Neural cell (in vitro differentiated cells): ENCODE measurements around the gene ZFP36. TPM values are rescaled to one million over a fixed set of nuclear protein-coding genes. Genes with fewer than 3 reads are reported as not detected.

Source experiments
- H2AFZ ChIP-seq: fragments of 200-600, 300-800 bp; sonication (generic), shearing (Covaris generic); 2 replicates; pipeline ENCODE4 v1.6.0; 2014; ENCODE audit warnings: low read depth, mild to moderate bottlenecking, antibody characterized with exemption, low read length, moderate library complexity
- H3F3A ChIP-seq: fragments of 200-600 bp; shearing (Covaris generic); 2 replicates; pipeline ENCODE4 v1.6.1; 2016; ENCODE audit warnings: mild to moderate bottlenecking, moderate library complexity, mixed read lengths, antibody characterized with exemption, low read length; ENCODE audit not compliant: insufficient read depth, poor library complexity, severe bottlenecking
- H3K27ac ChIP-seq: fragments of 200-600, 300-800 bp; sonication (generic), shearing (Covaris generic); 2 replicates; pipeline ENCODE4 v1.5.1; 2014; ENCODE audit warnings: mild to moderate bottlenecking, low read length, moderate library complexity
- H3K27me3 ChIP-seq: fragments of 300-800, 200-600 bp; sonication (generic), shearing (Covaris generic); 2 replicates; pipeline ENCODE4 v1.6.0; 2014; ENCODE audit warnings: mild to moderate bottlenecking, low read depth, low read length, moderate library complexity; ENCODE audit not compliant: insufficient read depth
- H3K36me3 ChIP-seq: fragments of 300-800, 200-600 bp; sonication (generic), shearing (Covaris generic); 2 replicates; pipeline ENCODE4 v1.5.1; 2014; ENCODE audit warnings: mild to moderate bottlenecking, antibody characterized with exemption, low read length, moderate library complexity; ENCODE audit not compliant: insufficient read depth
- H3K4me2 ChIP-seq: fragments of 300-800, 200-600 bp; sonication (generic), shearing (Covaris generic); 2 replicates; pipeline ENCODE4 v1.6.0; 2014; ENCODE audit warnings: mild to moderate bottlenecking, low read length
- H3K4me3 ChIP-seq: fragments of 300-800, 200-600 bp; sonication (generic), shearing (Covaris generic); 2 replicates; pipeline ENCODE4 v1.5.1; 2014; ENCODE audit warnings: mild to moderate bottlenecking, low read length, moderate library complexity
- H3K79me2 ChIP-seq: fragments of 200-600 bp; shearing (Covaris generic); replicated peaks from 2 replicates; pipeline ENCODE4 v1.6.0; 2014; ENCODE audit warnings: mild to moderate bottlenecking, low read length, moderate library complexity; ENCODE audit not compliant: insufficient read depth
- H3K9ac ChIP-seq: fragments of 300-800, 200-600 bp; sonication (generic), shearing (Covaris generic); 2 replicates; pipeline ENCODE4 v1.6.1; 2016; ENCODE audit warnings: mild to moderate bottlenecking, low read length, mixed read lengths
- H3K9me2 ChIP-seq: fragments of 200-600 bp; shearing (Covaris generic); 2 replicates; pipeline ENCODE4 v1.6.1; 2016; ENCODE audit warnings: mild to moderate bottlenecking, low read length, mixed read lengths; ENCODE audit not compliant: insufficient read depth
- H3K9me3 ChIP-seq: fragments of 200-600, 300-800 bp; sonication (generic), shearing (Covaris generic); 2 replicates; pipeline ENCODE4 v1.6.1; 2016; ENCODE audit warnings: mild to moderate bottlenecking, mixed run types, low read length, moderate library complexity, mixed read lengths
- H4K20me1 ChIP-seq: fragments of 200-600 bp; shearing (Covaris generic); 2 replicates; pipeline ENCODE4 v1.6.1; 2016; ENCODE audit warnings: mild to moderate bottlenecking, mixed run types; ENCODE audit not compliant: insufficient read depth
- EP300 ChIP-seq: fragments of 450-650 bp; conservative IDR thresholded peaks from 2 replicates; pipeline ENCODE4 v1.6.1; 2014; ENCODE audit warnings: antibody characterized with exemption, mild to moderate bottlenecking, moderate library complexity; ENCODE audit not compliant: poor library complexity, severe bottlenecking
- EZH2 ChIP-seq: fragments of 200-600, 300-800 bp; shearing (Covaris generic), sonication (generic); IDR thresholded peaks from 2 replicates; pipeline ENCODE4 v1.6.1; 2014; ENCODE audit warnings: antibody characterized with exemption, low read length, borderline replicate concordance, mild to moderate bottlenecking; ENCODE audit not compliant: insufficient read depth, poor library complexity, severe bottlenecking
- MXI1 ChIP-seq: fragments of 450-650 bp; conservative IDR thresholded peaks from 2 replicates; pipeline ENCODE4 v1.6.1; 2014; ENCODE audit warnings: antibody characterized with exemption, mild to moderate bottlenecking; ENCODE audit not compliant: poor library complexity, severe bottlenecking
- POLR2AphosphoS5 ChIP-seq: IDR thresholded peaks from 2 replicates; pipeline ENCODE4 v1.6.1; 2012
- RAD21 ChIP-seq: fragments of 450-650 bp; conservative IDR thresholded peaks from 2 replicates; pipeline ENCODE4 v1.6.1; 2014; ENCODE audit warnings: antibody characterized with exemption, mild to moderate bottlenecking, moderate library complexity
- SMC3 ChIP-seq: fragments of 450-650 bp; conservative IDR thresholded peaks from 2 replicates; pipeline ENCODE4 v1.6.1; 2014; ENCODE audit warnings: antibody characterized with exemption, mild to moderate bottlenecking, moderate library complexity; ENCODE audit not compliant: poor library complexity
- TAF1 ChIP-seq: IDR thresholded peaks from 2 replicates; pipeline ENCODE4 v1.6.1; 2012; ENCODE audit warnings: low read depth
- polyA plus RNA-seq: library from polyadenylated mRNA; depleted of rRNA; stranded (reverse); fragments of >200 nt; gene quantifications from 2 replicates; pipeline ENCODE4 v1.2.3, GENCODE V29; 2014
- TF ChIP-seq, protein P1 (sequence below): fragments of 450-650 bp; IDR thresholded peaks from 2 replicates; pipeline ENCODE4 v1.5.1; 2014; ENCODE audit warnings: antibody characterized with exemption, mild to moderate bottlenecking, moderate library complexity; ENCODE audit not compliant: poor library complexity, severe bottlenecking
- TF ChIP-seq, protein P2 (sequence below): IDR thresholded peaks from 2 replicates; pipeline ENCODE4 v1.6.1; 2012; ENCODE audit warnings: borderline replicate concordance

Gene ZFP36
- polyA plus RNA-seq, 1 donor from 2014 or later, result not detected

DNA sequence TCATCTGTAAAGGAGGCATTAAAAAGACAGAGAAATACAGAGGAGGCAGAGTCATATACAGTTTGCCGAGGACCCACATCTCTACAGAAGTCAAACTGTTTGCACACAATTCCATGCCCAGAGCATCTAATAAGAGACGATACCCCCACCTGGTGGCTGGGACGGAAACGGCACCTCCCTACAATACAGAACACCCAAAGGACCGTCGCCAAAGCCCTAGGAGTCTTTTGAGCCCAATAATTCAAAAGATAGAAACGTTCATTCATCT, 5.1 kb downstream of the ZFP36 start:
- Histone ChIP-seq H3K4me3 (peak overlapping the region; percentile 89), H4K20me1 (no peaks in the 10 kb centered on the region), H3K27ac (peak overlapping the region; percentile 73), H3F3A (no peaks in the 10 kb centered on the region), H3K4me2 (no peak overlapping the region), H3K9ac (peak overlapping the region; percentile 55), H3K79me2 (peaks cover 27% of the 10 kb centered on the region), H2AFZ (no peak overlapping the region), H3K36me3 (no peaks in the 10 kb centered on the region), H3K9me3 (no peaks in the 10 kb centered on the region), H3K27me3 (peaks cover 39% of the 10 kb centered on the region), H3K9me2 (no peaks in the 10 kb centered on the region)
- TF ChIP-seq RAD21, result peak; percentile 84
- no peak for TF ChIP-seq POLR2AphosphoS5
- TF ChIP-seq, protein P1, sequence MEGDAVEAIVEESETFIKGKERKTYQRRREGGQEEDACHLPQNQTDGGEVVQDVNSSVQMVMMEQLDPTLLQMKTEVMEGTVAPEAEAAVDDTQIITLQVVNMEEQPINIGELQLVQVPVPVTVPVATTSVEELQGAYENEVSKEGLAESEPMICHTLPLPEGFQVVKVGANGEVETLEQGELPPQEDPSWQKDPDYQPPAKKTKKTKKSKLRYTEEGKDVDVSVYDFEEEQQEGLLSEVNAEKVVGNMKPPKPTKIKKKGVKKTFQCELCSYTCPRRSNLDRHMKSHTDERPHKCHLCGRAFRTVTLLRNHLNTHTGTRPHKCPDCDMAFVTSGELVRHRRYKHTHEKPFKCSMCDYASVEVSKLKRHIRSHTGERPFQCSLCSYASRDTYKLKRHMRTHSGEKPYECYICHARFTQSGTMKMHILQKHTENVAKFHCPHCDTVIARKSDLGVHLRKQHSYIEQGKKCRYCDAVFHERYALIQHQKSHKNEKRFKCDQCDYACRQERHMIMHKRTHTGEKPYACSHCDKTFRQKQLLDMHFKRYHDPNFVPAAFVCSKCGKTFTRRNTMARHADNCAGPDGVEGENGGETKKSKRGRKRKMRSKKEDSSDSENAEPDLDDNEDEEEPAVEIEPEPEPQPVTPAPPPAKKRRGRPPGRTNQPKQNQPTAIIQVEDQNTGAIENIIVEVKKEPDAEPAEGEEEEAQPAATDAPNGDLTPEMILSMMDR, result peak; percentile 98
- no peak for TF ChIP-seq TAF1
- TF ChIP-seq MXI1, result no peak
- TF ChIP-seq EP300, result no peak
- TF ChIP-seq SMC3, result peak; percentile 89
- no peak for TF ChIP-seq EZH2

DNA sequence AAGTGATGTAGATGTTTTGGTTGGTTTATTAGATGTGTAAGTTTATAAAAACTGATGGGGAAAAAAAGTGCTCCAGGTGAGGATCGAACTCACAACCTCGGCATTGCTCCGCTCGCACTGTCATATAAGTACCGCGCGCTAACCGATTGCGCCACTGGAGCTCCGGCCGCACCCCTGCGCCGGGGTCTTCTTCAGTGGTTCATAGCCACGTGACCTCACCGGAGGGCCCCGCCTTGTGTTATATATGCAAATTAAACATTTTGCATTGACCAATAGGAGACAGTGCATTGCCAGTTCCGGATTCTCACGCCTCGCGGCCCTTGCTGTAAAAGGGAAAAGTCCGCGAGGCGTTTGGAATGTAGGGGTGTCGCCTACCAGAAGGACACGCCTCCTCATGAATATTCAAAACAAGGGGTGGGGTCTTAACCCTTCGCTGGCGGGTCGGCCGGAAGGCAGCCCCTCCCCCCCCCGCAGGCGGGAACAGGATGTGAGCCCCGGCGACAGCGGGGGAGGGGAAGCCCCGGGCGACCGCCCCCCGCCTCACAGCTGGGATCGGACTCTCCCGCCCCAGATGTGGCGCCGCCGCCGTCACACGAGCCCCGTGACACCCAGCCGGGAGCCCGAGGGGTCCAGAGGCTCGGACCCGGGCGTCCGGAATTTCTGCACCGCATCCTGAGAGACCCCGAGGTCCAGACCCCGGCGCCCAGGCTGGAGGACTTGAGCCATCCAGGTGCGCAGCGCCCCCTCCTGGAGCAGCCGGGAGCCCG, 5.6 kb downstream of the ZFP36 start, which contains the start of gene PLEKHG2:
PLEKHG2 (plus strand) TSS at position 570 of the 767 bp plus-strand sequence. CDS start 1,418 bp downstream, outside the sequence.
- Histone ChIP-seq H3K9me2 (no peaks in the 10 kb centered on the region), H3K27me3 (peaks cover 34% of the 10 kb centered on the region), H3F3A (no peaks in the 10 kb centered on the region), H3K27ac (peak within 1 kb of the TSS; percentile 99), H3K36me3 (no peaks in the 10 kb centered on the region), H3K9ac (peak within 1 kb of the TSS; percentile 100), H3K4me3 (peak within 1 kb of the TSS; percentile 89), H3K4me2 (peak within 1 kb of the TSS; percentile 97), H3K79me2 (peaks cover 27% of the 10 kb centered on the region), H2AFZ (peak within 1 kb of the TSS; percentile 73), H3K9me3 (no peaks in the 10 kb centered on the region), H4K20me1 (no peaks in the 10 kb centered on the region)
- peak; percentile 89 for TF ChIP-seq EP300
- peak; percentile 47 for TF ChIP-seq RAD21
- no peak for TF ChIP-seq EZH2
- peak; percentile 15 for TF ChIP-seq TAF1
- TF ChIP-seq MXI1, result peak; percentile 44
- peak; percentile 65 for TF ChIP-seq POLR2AphosphoS5
- TF ChIP-seq, protein P1, result peak; percentile 95
- TF ChIP-seq, protein P2, sequence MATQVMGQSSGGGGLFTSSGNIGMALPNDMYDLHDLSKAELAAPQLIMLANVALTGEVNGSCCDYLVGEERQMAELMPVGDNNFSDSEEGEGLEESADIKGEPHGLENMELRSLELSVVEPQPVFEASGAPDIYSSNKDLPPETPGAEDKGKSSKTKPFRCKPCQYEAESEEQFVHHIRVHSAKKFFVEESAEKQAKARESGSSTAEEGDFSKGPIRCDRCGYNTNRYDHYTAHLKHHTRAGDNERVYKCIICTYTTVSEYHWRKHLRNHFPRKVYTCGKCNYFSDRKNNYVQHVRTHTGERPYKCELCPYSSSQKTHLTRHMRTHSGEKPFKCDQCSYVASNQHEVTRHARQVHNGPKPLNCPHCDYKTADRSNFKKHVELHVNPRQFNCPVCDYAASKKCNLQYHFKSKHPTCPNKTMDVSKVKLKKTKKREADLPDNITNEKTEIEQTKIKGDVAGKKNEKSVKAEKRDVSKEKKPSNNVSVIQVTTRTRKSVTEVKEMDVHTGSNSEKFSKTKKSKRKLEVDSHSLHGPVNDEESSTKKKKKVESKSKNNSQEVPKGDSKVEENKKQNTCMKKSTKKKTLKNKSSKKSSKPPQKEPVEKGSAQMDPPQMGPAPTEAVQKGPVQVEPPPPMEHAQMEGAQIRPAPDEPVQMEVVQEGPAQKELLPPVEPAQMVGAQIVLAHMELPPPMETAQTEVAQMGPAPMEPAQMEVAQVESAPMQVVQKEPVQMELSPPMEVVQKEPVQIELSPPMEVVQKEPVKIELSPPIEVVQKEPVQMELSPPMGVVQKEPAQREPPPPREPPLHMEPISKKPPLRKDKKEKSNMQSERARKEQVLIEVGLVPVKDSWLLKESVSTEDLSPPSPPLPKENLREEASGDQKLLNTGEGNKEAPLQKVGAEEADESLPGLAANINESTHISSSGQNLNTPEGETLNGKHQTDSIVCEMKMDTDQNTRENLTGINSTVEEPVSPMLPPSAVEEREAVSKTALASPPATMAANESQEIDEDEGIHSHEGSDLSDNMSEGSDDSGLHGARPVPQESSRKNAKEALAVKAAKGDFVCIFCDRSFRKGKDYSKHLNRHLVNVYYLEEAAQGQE, result peak; percentile 8
- TF ChIP-seq SMC3, result peak; percentile 38
